HG03159 (cell line): ENCODE measurements around the gene PHF2.
A peak's percentile ranks its signal among the peaks of the same experiment; 100 is the strongest.

Experiments used
- ATAC-seq: cut with Tn5 transposase; IDR thresholded peaks from one replicate; pipeline ENCODE4 v1.9.1; 2021; ENCODE audit warnings: mild to moderate bottlenecking, moderate library complexity; ENCODE audit not compliant: unreplicated experiment

The PHF2 gene

GRCh38 chr9:93675336-93676150 is 99.2 kb downstream of the PHF2 start:
- ATAC-seq = no peak

GRCh38 chr9:93676310-93677047 is 100.1 kb downstream of the PHF2 start:
- ATAC-seq = no peak

DNA sequence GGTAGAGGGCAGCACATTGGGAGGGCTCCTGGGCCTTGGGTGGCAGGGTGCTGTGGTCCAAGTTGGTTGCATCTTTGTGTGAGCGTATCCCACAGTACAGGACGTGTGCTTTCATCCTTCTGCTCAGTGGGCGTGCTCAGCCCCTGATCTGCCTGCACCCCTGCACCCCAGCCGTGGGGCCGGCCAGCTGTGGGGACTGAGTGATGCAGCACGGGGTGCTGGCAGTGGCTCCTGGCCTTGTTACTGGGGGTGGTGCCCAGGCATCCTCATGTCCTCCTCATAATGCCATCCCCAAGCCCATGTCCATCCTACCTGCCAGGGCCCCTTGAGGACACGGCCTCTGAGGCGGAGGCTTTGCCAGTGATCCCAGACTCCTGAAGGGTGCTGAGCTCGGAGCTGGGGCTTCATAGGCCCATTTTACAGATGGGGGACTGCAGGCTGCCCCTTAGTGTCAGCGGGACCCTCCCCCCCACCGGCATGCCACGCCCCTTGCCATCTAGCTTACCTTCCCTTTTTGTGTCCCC is 100.7 kb downstream of the PHF2 start:
- no peak for ATAC-seq

DNA sequence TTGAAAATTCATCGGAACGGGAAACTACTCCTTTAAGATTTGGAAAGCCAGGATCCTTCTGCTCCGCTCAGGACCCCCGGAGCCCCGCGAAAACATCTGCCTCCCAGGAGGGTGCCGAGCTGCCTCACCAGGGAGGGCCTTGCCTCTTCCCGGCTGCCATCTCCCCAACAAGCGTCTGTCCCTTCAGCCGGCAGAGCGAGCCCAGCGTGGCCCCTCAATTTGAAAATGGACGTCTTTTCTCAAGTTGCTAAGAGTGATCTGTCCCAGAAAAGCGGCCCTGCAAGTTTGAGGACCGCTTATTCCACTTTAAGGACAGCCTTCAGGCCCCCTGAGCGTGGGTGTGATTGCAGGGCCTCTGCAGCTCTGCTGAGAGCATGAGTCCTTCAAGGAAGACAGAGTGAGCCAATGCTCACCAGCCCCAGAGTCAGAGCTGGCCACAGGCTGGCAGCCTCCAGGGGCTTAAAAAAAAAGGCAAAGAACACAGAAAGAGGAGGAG is 101.3 kb downstream of the PHF2 start:
- no peak for ATAC-seq

DNA sequence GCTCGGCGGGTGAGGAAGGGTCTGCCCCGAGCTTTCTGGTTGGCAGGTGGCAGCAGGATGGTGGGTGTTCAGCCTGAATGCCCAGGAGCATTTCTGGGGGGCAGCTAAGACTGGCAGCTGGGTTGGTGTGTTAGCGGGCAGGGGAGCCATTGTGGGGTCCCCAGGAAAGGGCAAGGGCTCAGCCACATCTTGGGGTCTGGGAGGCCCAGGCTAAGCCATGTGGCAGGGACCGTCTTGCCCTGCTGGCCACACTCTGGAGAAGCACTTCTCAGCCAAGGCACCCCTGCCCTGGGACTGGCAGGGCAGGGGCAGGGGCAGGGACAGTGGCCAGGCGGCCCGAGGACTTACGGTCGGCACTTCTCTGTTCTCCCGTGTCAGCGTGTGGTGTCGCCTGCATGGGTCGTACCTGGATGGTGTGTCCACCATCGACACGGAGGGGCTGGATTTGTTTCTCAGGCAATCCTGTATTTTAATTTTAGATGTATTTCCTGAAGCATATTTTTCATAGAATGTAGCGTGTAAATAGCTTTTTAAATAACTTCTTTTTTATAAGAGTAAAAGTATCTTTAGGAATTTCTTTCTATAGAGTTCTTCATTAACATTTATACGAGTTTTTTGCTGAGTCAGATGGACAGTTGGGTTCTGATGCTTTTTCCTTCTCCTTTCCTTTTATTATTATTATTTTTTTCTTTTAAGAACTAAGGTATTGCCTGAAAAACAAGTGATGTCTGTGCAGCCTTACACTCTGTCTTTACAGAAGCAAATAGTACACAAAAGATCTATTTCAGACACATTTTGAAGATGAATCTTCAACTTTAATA is 102.0 kb downstream of the PHF2 start:
- no peak for ATAC-seq

DNA sequence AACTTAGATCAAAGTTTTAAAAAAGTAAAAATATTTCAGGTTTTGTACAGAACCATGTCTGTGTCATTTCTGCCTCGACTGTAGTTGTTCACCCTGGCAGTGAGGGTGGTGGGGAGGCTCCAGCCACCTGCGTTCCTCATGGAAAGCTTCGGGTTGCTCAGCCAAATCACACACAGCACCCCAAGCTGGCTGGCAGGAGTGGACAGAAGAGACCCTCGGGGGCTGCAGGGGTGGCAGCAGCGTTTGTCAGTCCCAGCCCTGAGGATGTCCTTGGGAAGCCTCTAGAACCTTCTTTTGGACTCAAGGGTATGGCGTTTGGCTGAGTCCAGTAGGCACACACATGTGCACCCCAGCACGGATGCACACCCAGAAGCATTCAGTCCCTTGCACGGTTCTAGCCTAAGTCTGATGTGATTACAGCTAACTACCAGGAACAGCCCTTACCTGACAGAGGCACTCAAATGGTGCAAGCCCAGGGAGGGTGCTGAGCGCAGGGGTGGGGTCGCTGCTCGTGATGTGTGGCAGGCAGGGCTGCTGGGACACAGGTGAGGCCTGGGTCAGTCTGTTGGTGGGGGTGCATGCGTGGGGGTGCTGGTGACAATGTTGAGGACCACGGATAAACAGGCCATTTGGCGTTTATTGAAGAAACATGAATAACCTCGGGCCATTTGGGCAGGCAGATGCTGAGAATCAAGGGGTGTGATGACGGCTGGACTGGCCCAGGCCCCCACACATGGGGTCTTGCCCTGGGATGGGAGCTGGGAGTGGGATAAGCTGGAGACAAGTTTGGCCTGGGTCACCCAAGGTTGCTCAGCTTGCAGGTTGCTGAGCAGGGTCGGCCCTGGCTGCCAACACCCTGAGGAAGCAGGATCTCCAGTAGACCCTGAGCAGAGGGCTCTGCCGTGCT is 103.4 kb downstream of the PHF2 start:
- no peak for ATAC-seq

GRCh38 chr9:93680443-93681268 is 104.3 kb downstream of the PHF2 start:
- no peak for ATAC-seq

GRCh38 chr9:93681269-93682154 is 105.1 kb downstream of the PHF2 start:
- no peak for ATAC-seq

- peak; percentile 63 for ATAC-seq
Observed at GRCh38 chr9:93682155-93682968, 106.0 kb downstream of the PHF2 start.

DNA sequence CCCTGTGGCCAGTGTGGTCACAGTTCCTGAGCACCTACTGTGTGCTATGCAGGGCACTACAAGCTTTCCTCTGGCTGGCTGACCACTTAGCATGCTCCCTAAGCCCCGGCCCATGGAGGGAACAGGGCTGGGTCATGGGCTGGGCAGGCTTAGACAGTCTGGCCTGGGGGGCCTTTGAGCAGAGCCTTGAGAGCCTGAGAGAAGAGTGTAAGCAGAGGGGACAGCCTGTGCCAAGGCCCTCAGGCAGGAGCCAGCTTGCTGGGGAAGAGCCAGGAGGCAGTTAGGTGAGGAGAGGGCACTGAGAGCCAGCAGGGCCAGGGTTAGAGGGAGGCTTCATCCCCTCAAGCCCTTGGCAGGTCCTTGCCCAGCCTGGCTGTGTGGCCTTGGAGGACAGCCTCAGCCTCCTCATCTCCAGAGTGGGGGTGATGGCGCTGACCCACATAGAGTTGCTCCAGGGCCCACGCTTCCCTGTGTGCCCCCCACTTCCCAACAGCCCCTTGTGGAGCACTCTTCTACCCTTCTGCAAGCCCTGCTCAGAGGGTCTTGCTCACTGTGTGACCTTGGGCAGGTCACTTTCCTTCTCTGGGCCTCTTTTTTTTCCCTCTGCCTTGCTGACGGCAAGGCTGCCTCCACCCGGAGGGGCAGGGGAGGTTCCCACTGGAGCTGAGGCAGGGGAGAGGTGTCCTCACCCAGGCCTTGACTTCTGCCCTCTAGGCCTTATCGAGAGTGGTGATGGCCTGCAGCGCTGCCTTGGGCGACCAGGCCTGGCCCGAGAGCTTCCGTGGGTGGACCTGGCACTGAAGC is 107.1 kb downstream of the PHF2 start:
- no peak for ATAC-seq

DNA sequence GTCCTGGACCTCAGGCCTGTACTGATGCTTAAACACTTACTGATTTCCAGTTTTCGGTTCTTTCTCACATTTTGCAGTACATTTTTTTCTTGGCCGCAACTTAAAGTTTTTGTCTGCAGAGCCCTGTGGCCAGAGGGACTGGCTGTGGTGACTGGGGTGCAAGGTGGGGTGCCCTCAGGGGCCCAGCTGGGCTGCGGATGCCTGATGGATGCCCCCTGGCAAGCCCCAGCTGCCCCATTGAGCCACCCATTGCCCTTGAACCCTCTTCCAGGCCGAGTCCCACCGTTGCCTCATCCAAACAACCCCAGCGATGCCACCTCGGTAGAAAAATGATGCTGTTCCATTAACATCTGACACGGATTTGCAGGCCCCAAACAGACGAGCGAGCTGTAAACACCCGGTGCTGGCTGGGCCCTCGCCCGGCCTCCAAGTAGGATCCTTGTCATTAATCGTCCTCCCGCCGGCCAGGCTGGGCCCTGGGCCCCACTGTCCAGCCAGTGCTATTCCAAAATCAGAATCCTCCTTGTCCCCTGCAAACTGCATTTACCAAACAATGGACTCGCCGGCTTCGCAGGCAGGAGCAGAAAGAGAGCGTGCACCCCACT is 107.9 kb downstream of the PHF2 start:
- ATAC-seq = no peak

DNA sequence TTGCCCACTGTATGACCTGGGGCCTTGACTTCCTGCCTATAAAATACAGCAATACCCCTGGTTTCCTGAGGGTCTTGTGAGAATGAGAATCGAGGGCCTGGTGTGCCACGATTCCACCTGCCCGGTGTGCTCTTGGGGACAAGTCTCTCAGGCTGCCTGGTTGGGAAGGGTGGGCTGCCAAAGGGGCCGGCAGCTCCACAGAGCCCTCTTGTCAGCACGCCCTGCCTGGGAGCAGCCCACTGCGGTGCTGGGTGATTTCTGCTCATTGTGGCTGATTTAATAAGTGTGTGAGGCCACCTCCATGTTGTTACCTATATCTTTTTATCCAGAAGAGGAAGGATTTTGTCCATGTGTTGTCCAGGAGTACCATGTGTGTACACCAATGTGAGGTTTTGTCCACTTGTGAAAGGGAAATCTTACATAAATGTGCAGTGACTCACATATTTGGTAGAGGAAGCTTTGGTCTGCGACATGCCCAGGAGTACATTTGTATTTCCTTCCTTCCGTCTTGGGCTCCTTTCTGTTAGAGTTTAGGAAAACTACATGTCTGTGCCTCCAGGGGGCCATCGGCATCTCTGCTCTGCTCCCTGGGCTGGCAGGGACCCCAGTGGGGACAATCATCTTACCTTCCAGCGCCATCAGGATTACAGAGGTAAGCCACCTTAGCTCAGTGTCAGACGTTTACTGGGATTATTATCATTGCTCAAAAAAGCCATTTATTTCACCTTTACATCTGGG is 108.6 kb downstream of the PHF2 start:
- ATAC-seq = no peak

DNA sequence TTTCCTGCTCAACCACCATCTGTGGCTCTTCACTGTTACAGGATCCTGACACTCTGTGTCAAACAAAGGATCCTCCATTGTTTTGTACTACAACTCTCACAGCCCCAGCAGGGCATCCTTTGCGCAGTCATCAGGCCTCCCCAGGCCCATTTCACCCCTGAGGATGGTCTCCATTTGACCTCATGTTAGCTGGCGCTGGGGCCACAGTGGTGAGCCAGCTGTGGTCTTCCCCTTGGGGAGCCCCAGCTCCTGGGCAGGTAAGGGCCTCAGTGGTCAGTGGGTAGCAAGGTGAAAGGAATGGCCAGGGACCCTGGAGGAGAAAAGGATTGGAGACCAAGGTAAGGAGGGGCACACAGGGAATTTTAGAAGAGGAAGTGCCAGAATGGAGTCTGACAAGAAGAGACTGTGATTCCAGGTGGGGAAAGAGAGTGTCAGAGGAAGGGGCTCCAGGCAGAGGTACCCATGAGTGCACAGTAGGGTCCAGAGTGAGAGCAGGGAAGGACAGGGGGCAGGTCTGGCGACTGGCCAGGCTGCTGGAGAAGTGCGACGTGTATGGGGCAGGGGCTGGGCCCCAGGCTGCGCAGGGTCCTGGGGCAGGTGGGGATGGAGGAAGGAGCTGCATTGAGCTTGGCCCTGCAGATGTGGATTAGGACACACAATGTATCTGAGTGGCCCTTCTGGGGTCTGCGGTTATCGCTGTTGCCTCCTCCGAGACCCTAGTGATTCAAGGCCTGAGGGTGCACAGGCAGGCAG is 109.9 kb downstream of the PHF2 start:
- no peak for ATAC-seq

GRCh38 chr9:93686880-93687236 is 110.5 kb downstream of the PHF2 start:
- ATAC-seq = no peak

DNA sequence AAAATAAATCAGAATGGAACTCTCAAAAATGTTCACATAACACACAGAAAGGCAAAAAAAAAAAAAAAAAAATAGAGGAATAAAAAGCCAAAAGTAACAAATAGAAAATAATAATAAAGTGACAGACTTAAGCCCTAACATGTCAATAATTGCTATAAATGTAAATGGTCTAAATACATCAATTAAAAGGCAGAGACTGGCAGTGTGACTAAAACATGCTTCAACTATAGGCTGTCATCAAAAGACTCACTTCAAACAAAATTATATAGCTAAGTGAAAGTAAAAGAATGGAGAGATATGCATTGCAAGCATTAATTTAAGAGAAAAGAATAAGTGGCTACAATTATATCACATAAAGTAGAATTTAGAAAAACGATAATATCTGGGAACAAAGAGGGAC is 114.2 kb downstream of the PHF2 start:
- ATAC-seq = no peak
